ACC112 (cell line): Measurements from ENCODE around the gene UTF1.
"Not testable (repeated sequence)": the region's sequence is repeated elsewhere in the genome, so short reads cannot be mapped to it uniquely, and the experiment has no call there.

Source experiments
- H2AFZ ChIP-seq: fragments of 200-600 bp; sonication (generic); one replicate; pipeline ENCODE4 v1.6.0; 2017; ENCODE audit warnings: antibody characterized with exemption, low read length; ENCODE audit not compliant: unreplicated experiment
- H3K27ac ChIP-seq: fragments of 200-600 bp; sonication (generic); 2 replicates; pipeline ENCODE4 v1.5.1; 2014; ENCODE audit warnings: low read depth, mild to moderate bottlenecking, antibody characterized with exemption, low read length, moderate library complexity
- H3K27me3 ChIP-seq: fragments of 200-600 bp; sonication (generic); 2 replicates; pipeline ENCODE4 v1.6.1; 2014; ENCODE audit warnings: mild to moderate bottlenecking, antibody characterized with exemption, low read length, moderate library complexity, mixed read lengths; ENCODE audit not compliant: insufficient read depth
- H3K36me3 ChIP-seq: fragments of 200-600 bp; sonication (generic); 2 replicates; pipeline ENCODE4 v1.6.1; 2016; ENCODE audit warnings: mild to moderate bottlenecking, antibody characterized with exemption, low read length, moderate library complexity, mixed read lengths; ENCODE audit not compliant: insufficient read depth
- H3K4me1 ChIP-seq: fragments of 200-600 bp; sonication (generic); one replicate; pipeline ENCODE4 v1.6.1; 2016; ENCODE audit warnings: low read length, mixed read lengths; ENCODE audit not compliant: insufficient read depth, unreplicated experiment, control insufficient read depth
- H3K4me3 ChIP-seq: fragments of 200-600 bp; sonication (generic); 2 replicates; pipeline ENCODE4 v1.5.1; 2014; ENCODE audit warnings: mild to moderate bottlenecking, low read depth, low read length
- H3K79me2 ChIP-seq: fragments of 200-600 bp; sonication (generic); one replicate; pipeline ENCODE4 v1.6.0; 2016; ENCODE audit warnings: low read length; ENCODE audit not compliant: control insufficient read depth, unreplicated experiment, insufficient read depth

Gene UTF1

GRCh38 chr10:133259602-133259989, 29.6 kb downstream of the UTF1 start:
- no peaks in the 10 kb centered on the region for H3K36me3 ChIP-seq
- no peaks in the 10 kb centered on the region for H3K79me2 ChIP-seq
- no peaks in the 10 kb centered on the region for H3K27me3 ChIP-seq
- peak overlapping the region; percentile 70 for H3K27ac ChIP-seq
- H2AFZ ChIP-seq: no peak overlapping the region
- peaks cover 28% of the 10 kb centered on the region for H3K4me1 ChIP-seq
- no peak overlapping the region for H3K4me3 ChIP-seq

- Histone ChIP-seq H3K36me3 (no peaks in the 10 kb centered on the region), H3K27me3 (no peaks in the 10 kb centered on the region), H2AFZ (no peak overlapping the region), H3K4me3 (peak overlapping the region; percentile 83), H3K79me2 (no peaks in the 10 kb centered on the region), H3K27ac (peak overlapping the region; percentile 43; the same call in 1 of the 2 replicates), H3K4me1 (peaks cover 28% of the 10 kb centered on the region)
These were observed 31.1 kb downstream of the UTF1 start for GRCh38 chr10:133260895-133261725.

GRCh38 chr10:133261726-133262325, 31.8 kb downstream of the UTF1 start:
- Histone ChIP-seq H3K36me3 (no peaks in the 10 kb centered on the region), H3K4me3 (peak overlapping the region; percentile 83), H3K79me2 (no peaks in the 10 kb centered on the region), H3K27me3 (no peaks in the 10 kb centered on the region), H2AFZ (no peak overlapping the region), H3K4me1 (peaks cover 28% of the 10 kb centered on the region), H3K27ac (peak overlapping the region; percentile 43; the same call in 1 of the 2 replicates)

- Histone ChIP-seq H2AFZ (no peak overlapping the region), H3K4me1 (peaks cover 28% of the 10 kb centered on the region), H3K79me2 (no peaks in the 10 kb centered on the region), H3K27ac (no peak overlapping the region), H3K36me3 (no peaks in the 10 kb centered on the region), H3K4me3 (no peak overlapping the region), H3K27me3 (no peaks in the 10 kb centered on the region)
These were observed 32.7 kb downstream of the UTF1 start for GRCh38 chr10:133262696-133263095.

GRCh38 chr10:133263674-133264073, 33.7 kb downstream of the UTF1 start:
- Histone ChIP-seq H3K27ac (no peak overlapping the region), H3K4me3 (no peak overlapping the region), H3K27me3 (no peaks in the 10 kb centered on the region), H3K4me1 (peaks cover 22% of the 10 kb centered on the region), H2AFZ (no peak overlapping the region), H3K36me3 (no peaks in the 10 kb centered on the region), H3K79me2 (no peaks in the 10 kb centered on the region)

GRCh38 chr10:133264461-133264860, 34.4 kb downstream of the UTF1 start:
- H3K27ac ChIP-seq: no peak overlapping the region
- H3K79me2 ChIP-seq: no peaks in the 10 kb centered on the region
- no peak overlapping the region for H3K4me3 ChIP-seq
- H3K36me3 ChIP-seq: no peaks in the 10 kb centered on the region
- no peaks in the 10 kb centered on the region for H3K27me3 ChIP-seq
- no peak overlapping the region for H2AFZ ChIP-seq
- H3K4me1 ChIP-seq: peaks cover 16% of the 10 kb centered on the region

GRCh38 chr10:133265052-133265451, 35.0 kb downstream of the UTF1 start:
- not testable (repeated sequence) for H3K79me2 ChIP-seq, H2AFZ ChIP-seq, H3K4me3 ChIP-seq, H3K36me3 ChIP-seq, H3K27ac ChIP-seq, H3K27me3 ChIP-seq
- peaks cover 10% of the 10 kb centered on the region for H3K4me1 ChIP-seq

- H3K4me3 ChIP-seq: no peak overlapping the region
- H3K79me2 ChIP-seq: no peaks in the 10 kb centered on the region
- H3K27ac ChIP-seq: no peak overlapping the region
- no peak overlapping the region for H2AFZ ChIP-seq
- no peaks in the 10 kb centered on the region for H3K27me3 ChIP-seq
- H3K4me1 ChIP-seq: peaks cover 1% of the 10 kb centered on the region
- no peaks in the 10 kb centered on the region for H3K36me3 ChIP-seq
These were observed 36.2 kb downstream of the UTF1 start for GRCh38 chr10:133266056-133266795.

GRCh38 chr10:133267293-133267692, 37.3 kb downstream of the UTF1 start:
- Histone ChIP-seq H3K4me1 (no peaks in the 10 kb centered on the region), H3K27ac (no peak overlapping the region), H3K79me2 (no peaks in the 10 kb centered on the region), H3K27me3 (no peaks in the 10 kb centered on the region), H3K36me3 (no peaks in the 10 kb centered on the region), H3K4me3 (no peak overlapping the region), H2AFZ (no peak overlapping the region)

- Histone ChIP-seq H3K27ac (no peak overlapping the region), H3K4me1 (no peaks in the 10 kb centered on the region), H2AFZ (no peak overlapping the region), H3K79me2 (no peaks in the 10 kb centered on the region), H3K27me3 (no peaks in the 10 kb centered on the region), H3K4me3 (no peak overlapping the region), H3K36me3 (no peaks in the 10 kb centered on the region)
These were observed 37.8 kb downstream of the UTF1 start for GRCh38 chr10:133267829-133268228.
